Natural killer cell (primary cell): ENCODE results near the gene ZNF618. TPM values are rescaled to one million over a fixed set of nuclear protein-coding genes. Genes with fewer than 3 reads are reported as not detected.

ENCODE experiments used
- ATAC-seq, 3 donors: fragments of 150-1000 bp in 2 of 3; fragments of 200-7000 bp in 1 of 3; cut with Tn5 transposase; 1 replicate in 1 of 3; 2 replicates in 2 of 3; pipeline ENCODE4 v1.10.0; 2021; ENCODE audit warnings: mild to moderate bottlenecking in 2 of 3, moderate library complexity in 2 of 3
- DNase-seq, 2 donors: peaks; one replicate each; pipeline versions ENCODE4 v3.0.0 to v3.0.0-alpha.2; 2013 to 2021; ENCODE audit warnings: mixed read lengths in 1 of 2
- H3K27ac ChIP-seq: one replicate; pipeline ENCODE4 v1.5.1; 2013; ENCODE audit warnings: mild to moderate bottlenecking, low read length
- H3K27me3 ChIP-seq: one replicate; pipeline ENCODE4 v1.6.1; 2013; ENCODE audit warnings: low read length; ENCODE audit not compliant: control insufficient read depth, insufficient read depth
- H3K36me3 ChIP-seq: one replicate; pipeline ENCODE4 v1.6.1; 2013; ENCODE audit warnings: low read length; ENCODE audit not compliant: control insufficient read depth, insufficient read depth
- H3K4me1 ChIP-seq: one replicate; pipeline ENCODE4 v1.6.1; 2013; ENCODE audit warnings: low read length; ENCODE audit not compliant: control insufficient read depth, insufficient read depth
- H3K4me3 ChIP-seq: one replicate; pipeline ENCODE4 v1.5.1; 2013; ENCODE audit warnings: low read length
- H3K9me3 ChIP-seq: one replicate; pipeline ENCODE4 v1.6.1; 2013; ENCODE audit warnings: low read length; ENCODE audit not compliant: control insufficient read depth, insufficient read depth
- H3K27ac Mint-ChIP-seq, 2 donors: one replicate each; pipeline ENCODE4 v1.8.0; 2022; ENCODE audit warnings: mild to moderate bottlenecking in 2 of 2, mixed read lengths in 2 of 2, moderate library complexity in 1 of 2
- H3K27me3 Mint-ChIP-seq, 2 donors: one replicate each; pipeline ENCODE4 v1.8.0; 2022; ENCODE audit warnings: low read depth in 2 of 2, mixed read lengths in 2 of 2
- H3K36me3 Mint-ChIP-seq: one replicate; pipeline ENCODE4 v1.8.0; 2022; ENCODE audit warnings: mixed read lengths
- H3K4me1 Mint-ChIP-seq, 2 donors: one replicate each; pipeline ENCODE4 v1.8.0; 2022; ENCODE audit warnings: mixed read lengths in 2 of 2
- H3K4me3 Mint-ChIP-seq: one replicate; pipeline ENCODE4 v1.8.0; 2022; ENCODE audit warnings: mild to moderate bottlenecking, moderate library complexity, mixed read lengths
- H3K9me3 Mint-ChIP-seq, 2 donors: one replicate each; pipeline ENCODE4 v1.8.0; 2022; ENCODE audit warnings: mixed read lengths in 2 of 2
- WGBS: methylation state at CpG from one replicate; pipeline ENCODE4 v1.1.7; 2013; ENCODE audit warnings: missing lambda C conversion rate; ENCODE audit not compliant: insufficient coverage; 5-methylcytosine and 5-hydroxymethylcytosine counted together
- intact Hi-C: fragments of 100-400 bp; cut with micrococcal nuclease; formaldehyde crosslinking; loops from one replicate; pipeline ENCODE4 v1.14.2; 2022
- total RNA-seq, 4 donors: library from RNA; stranded (reverse); fragments of 120-200 nt in 1 of 4; gene quantifications; one replicate each; pipeline versions ENCODE4 v1.2.3 to v1.2.4, GENCODE V29; 2013 to 2022
- TF ChIP-seq, protein P1 (sequence below): fragments of 200-600 bp; IDR thresholded peaks from one replicate; pipeline ENCODE4 v1.8.0; 2022; ENCODE audit warnings: antibody characterized with exemption

The ZNF618 gene
- total RNA-seq, 3 donors from 2014 or later (not counting 1 experiment from before 2014, with no cell fraction given), result 9.2 to 10.7 (median 10.0) TPM

DNA sequence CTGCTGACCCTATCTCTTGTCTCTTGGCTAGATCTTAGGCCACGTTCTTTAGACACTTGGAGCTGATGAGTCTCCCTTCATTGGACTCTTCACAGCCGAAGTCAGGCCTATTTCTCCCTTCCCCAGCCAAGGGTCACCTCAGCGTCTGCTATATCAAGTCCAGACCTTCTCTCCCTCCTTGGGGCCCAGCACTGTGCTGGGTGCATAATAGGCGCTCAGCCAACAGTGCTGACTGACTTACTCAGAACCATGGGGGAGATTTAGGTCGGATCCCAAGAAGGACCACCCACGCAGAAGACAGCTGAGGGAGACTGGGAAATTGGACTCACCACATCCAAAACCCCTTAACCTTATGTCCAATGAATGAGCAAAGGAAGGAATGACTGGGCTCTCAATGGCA, 207.6 kb downstream of the ZNF618 start:
- TF ChIP-seq, protein P1, sequence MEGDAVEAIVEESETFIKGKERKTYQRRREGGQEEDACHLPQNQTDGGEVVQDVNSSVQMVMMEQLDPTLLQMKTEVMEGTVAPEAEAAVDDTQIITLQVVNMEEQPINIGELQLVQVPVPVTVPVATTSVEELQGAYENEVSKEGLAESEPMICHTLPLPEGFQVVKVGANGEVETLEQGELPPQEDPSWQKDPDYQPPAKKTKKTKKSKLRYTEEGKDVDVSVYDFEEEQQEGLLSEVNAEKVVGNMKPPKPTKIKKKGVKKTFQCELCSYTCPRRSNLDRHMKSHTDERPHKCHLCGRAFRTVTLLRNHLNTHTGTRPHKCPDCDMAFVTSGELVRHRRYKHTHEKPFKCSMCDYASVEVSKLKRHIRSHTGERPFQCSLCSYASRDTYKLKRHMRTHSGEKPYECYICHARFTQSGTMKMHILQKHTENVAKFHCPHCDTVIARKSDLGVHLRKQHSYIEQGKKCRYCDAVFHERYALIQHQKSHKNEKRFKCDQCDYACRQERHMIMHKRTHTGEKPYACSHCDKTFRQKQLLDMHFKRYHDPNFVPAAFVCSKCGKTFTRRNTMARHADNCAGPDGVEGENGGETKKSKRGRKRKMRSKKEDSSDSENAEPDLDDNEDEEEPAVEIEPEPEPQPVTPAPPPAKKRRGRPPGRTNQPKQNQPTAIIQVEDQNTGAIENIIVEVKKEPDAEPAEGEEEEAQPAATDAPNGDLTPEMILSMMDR, result no peak
- Histone ChIP-seq H3K27ac (no peak overlapping the region), H3K4me1 (no peaks in the 10 kb centered on the region), H3K9me3 (no peaks in the 10 kb centered on the region), H3K27me3 (no peaks in the 10 kb centered on the region), H3K4me3 (no peak overlapping the region), H3K36me3 (no peaks in the 10 kb centered on the region)
- no peak for DNase-seq
- intact Hi-C loops, result no loop called here
- no peak for ATAC-seq
- Mint-ChIP-seq H3K27me3 (peaks cover 0 to 4% of the 10 kb centered on the region in 2 donors), H3K36me3 (no peaks in the 10 kb centered on the region), H3K9me3 (no peaks in the 10 kb centered on the region), H3K27ac (no peak overlapping the region), H3K4me3 (no peak overlapping the region), H3K4me1 (no peaks in the 10 kb centered on the region)
- WGBS, result 89% methylated on average over 6 of the region's 6 CpGs

DNA sequence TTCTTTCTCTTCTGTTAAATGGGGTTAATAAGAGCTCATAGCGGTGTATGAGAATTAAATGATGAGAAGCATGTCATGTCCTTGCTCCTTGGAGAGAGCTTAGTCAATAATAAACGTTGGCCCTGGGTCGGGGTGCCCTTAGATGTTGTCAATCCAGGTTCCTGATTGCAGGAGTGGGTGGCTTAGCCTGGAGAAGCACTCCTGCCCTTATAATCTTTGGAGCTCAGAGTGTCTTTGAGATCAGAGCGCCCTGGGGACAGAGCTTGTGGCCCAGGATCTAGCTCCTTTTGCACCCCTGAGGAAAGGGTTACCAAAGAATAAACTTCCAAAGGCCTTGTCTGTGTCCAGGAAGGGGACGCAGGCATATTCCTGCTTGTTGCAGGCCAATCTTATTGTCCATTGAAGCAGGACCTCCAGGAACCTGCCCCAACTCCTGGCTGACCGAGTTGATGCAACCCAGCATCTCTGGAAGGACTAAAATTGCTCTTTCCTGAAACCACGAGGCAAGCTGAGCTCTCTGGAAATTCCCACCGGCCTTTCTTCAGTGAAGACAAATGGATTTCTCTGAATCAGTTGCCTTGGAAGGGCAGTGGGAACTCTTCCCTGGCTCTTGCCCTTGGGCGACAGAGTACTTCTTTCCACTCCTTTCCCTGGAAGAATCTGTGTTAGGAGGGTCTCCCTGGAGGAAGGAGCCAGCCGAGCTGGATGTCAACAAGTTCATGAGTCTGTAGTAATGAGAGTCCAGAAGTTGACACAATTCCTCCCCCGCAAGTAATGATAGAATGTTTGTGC, 208.4 kb downstream of the ZNF618 start:
- H3K4me3 ChIP-seq, result no peak overlapping the region
- no peaks in the 10 kb centered on the region for H3K27me3 ChIP-seq
- no peaks in the 10 kb centered on the region for H3K9me3 Mint-ChIP-seq
- no peak overlapping the region for H3K27ac ChIP-seq
- peaks cover 0 to 4% of the 10 kb centered on the region in 2 donors for H3K27me3 Mint-ChIP-seq
- H3K36me3 Mint-ChIP-seq, result no peaks in the 10 kb centered on the region
- no peaks in the 10 kb centered on the region for H3K36me3 ChIP-seq
- TF ChIP-seq, protein P1, result no peak
- no peaks in the 10 kb centered on the region for H3K4me1 ChIP-seq
- intact Hi-C loops, result no loop called here
- H3K27ac Mint-ChIP-seq, result no peak overlapping the region
- no peaks in the 10 kb centered on the region for H3K4me1 Mint-ChIP-seq
- no peak overlapping the region for H3K4me3 Mint-ChIP-seq
- no peaks in the 10 kb centered on the region for H3K9me3 ChIP-seq
- no peak for DNase-seq
- WGBS, result 76% methylated on average over 8 of the region's 11 CpGs
- ATAC-seq, result no peak

DNA sequence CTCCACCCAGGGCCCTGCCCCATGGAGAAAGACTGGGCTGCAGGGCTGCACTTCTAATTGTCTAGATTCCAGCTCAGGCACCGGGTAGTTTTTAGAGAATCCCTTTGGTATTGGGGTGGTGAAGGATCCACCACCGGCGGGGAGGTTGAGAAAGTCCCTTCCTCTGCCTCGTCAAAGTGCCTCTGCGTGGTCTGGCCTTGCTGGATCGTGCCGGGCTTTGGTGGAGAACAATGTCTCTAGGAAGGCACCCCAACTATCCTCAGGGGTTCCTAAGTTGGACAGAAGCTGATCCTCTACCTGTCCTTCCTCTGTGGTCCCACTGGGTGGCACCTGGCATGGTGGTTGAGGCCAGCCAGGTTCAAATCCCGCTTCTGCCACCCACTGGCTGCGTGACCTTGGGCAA, 209.3 kb downstream of the ZNF618 start:
- Histone ChIP-seq H3K4me3 (no peak overlapping the region), H3K4me1 (no peaks in the 10 kb centered on the region), H3K9me3 (no peaks in the 10 kb centered on the region), H3K27ac (no peak overlapping the region), H3K27me3 (no peaks in the 10 kb centered on the region), H3K36me3 (no peaks in the 10 kb centered on the region)
- TF ChIP-seq, protein P1, result no peak
- no peaks in the 10 kb centered on the region for H3K4me1 Mint-ChIP-seq
- no peak overlapping the region for H3K27ac Mint-ChIP-seq
- H3K4me3 Mint-ChIP-seq, result no peak overlapping the region
- no peak for DNase-seq
- intact Hi-C loops, result no loop called here
- peaks cover 0 to 4% of the 10 kb centered on the region in 2 donors for H3K27me3 Mint-ChIP-seq
- no peaks in the 10 kb centered on the region for H3K36me3 Mint-ChIP-seq
- no peaks in the 10 kb centered on the region for H3K9me3 Mint-ChIP-seq
- 88% methylated on average over 9 of the region's 9 CpGs for WGBS
- ATAC-seq, result no peak

DNA sequence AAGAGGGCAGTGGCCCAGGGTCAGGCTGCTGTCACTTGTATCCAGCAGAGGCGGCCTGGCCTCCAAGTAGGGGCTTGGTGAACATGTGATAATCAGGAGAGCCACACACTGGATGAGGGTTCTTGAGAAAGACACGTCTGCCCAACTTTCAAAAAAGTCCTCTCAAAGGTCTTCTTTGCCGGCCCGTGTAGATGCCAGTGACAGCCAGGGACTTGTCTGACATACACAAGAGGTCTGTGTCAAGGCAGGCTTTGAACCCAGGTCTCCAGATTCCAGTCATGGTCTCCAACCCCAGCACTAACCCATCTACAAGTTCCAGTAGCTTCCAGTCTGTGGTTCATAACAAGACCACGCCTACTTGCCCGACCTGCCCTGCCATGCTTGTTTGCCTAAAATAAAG, 209.9 kb downstream of the ZNF618 start:
- H3K9me3 ChIP-seq, result no peaks in the 10 kb centered on the region
- no peaks in the 10 kb centered on the region for H3K9me3 Mint-ChIP-seq
- no peak overlapping the region for H3K27ac Mint-ChIP-seq
- H3K27me3 ChIP-seq, result no peaks in the 10 kb centered on the region
- no peaks in the 10 kb centered on the region for H3K36me3 Mint-ChIP-seq
- DNase-seq (no peak), ATAC-seq (no peak)
- no peaks in the 10 kb centered on the region for H3K4me1 ChIP-seq
- 90% methylated on average over 6 of the region's 6 CpGs for WGBS
- intact Hi-C loops, result no loop called here
- no peak overlapping the region for H3K4me3 ChIP-seq
- no peaks in the 10 kb centered on the region for H3K36me3 ChIP-seq
- peaks cover 0 to 4% of the 10 kb centered on the region in 2 donors for H3K27me3 Mint-ChIP-seq
- H3K4me1 Mint-ChIP-seq, result no peaks in the 10 kb centered on the region
- no peak overlapping the region for H3K4me3 Mint-ChIP-seq
- H3K27ac ChIP-seq, result no peak overlapping the region
- TF ChIP-seq, protein P1, result no peak
